NCI-H524 (cell line): ENCODE measurements around the gene FAM90A1.
A peak's percentile ranks its signal among the peaks of the same experiment; 100 is the strongest.
"Not testable (repeated sequence)": the region's sequence is repeated elsewhere in the genome, so short reads cannot be mapped to it uniquely, and the experiment has no call there.

Source experiments
- DNase-seq, 2 experiments: peaks; one replicate each; lab custom pipeline; 2025; lab: John Stamatoyannopoulos, UW

FAM90A1 gene

GRCh38 chr12:8233300-8233855 lies 6.0 kb upstream of the FAM90A1 start:
- DNase-seq = not testable (repeated sequence)

- peak in 1 of 2 experiments; percentile 36 for DNase-seq
Observed at GRCh38 chr12:8231666-8232608, 4.5 kb upstream of the FAM90A1 start.

- DNase-seq = not testable (repeated sequence)
Observed at GRCh38 chr12:8231049-8231448, 3.6 kb upstream of the FAM90A1 start.

- DNase-seq = not testable (repeated sequence)
Observed at GRCh38 chr12:8229486-8229885, 2.1 kb upstream of the FAM90A1 start.

GRCh38 chr12:8228607-8229006 lies 1.2 kb upstream of the FAM90A1 start:
- DNase-seq = not testable (repeated sequence)

GRCh38 chr12:8227732-8228077 lies 287 bp upstream of the FAM90A1 start:
- not testable (repeated sequence) for DNase-seq

- no peak for DNase-seq
Observed at GRCh38 chr12:8226355-8226754, 1.1 kb downstream of the FAM90A1 start.

- not testable (repeated sequence) for DNase-seq
Observed at GRCh38 chr12:8224782-8225181, 2.6 kb downstream of the FAM90A1 start.

GRCh38 chr12:8223646-8224045 lies 3.8 kb downstream of the FAM90A1 start:
- not testable (repeated sequence) for DNase-seq

- not testable (repeated sequence) for DNase-seq
Observed at GRCh38 chr12:8222303-8222702, 5.1 kb downstream of the FAM90A1 start.

- DNase-seq = not testable (repeated sequence)
Observed at GRCh38 chr12:8221844-8222243, 5.6 kb downstream of the FAM90A1 start.

- DNase-seq = not testable (repeated sequence)
Observed at GRCh38 chr12:8221375-8221774, 6.0 kb downstream of the FAM90A1 start.

GRCh38 chr12:8218711-8219382 lies 8.6 kb downstream of the FAM90A1 start:
- DNase-seq = peak; percentile 10 to 62

GRCh38 chr12:8197685-8198308 lies 29.6 kb downstream of the FAM90A1 start:
- not testable (repeated sequence) for DNase-seq

- peak; percentile 3 to 59 for DNase-seq
Observed at GRCh38 chr12:8188088-8188487, 39.3 kb downstream of the FAM90A1 start.

GRCh38 chr12:8184206-8184605 lies 43.2 kb downstream of the FAM90A1 start:
- not testable (repeated sequence) for DNase-seq

GRCh38 chr12:8183346-8183745 lies 44.1 kb downstream of the FAM90A1 start:
- not testable (repeated sequence) for DNase-seq

- DNase-seq = not testable (repeated sequence)
Observed at GRCh38 chr12:8182923-8183322, 44.5 kb downstream of the FAM90A1 start.

GRCh38 chr12:8181271-8181670 lies 46.1 kb downstream of the FAM90A1 start:
- not testable (repeated sequence) for DNase-seq

- peak; percentile 3 to 39 for DNase-seq
Observed at GRCh38 chr12:8179989-8180585, 47.3 kb downstream of the FAM90A1 start.

GRCh38 chr12:8172911-8173310 lies 54.5 kb downstream of the FAM90A1 start:
- DNase-seq = not testable (repeated sequence)
